Measurements from ENCODE around the gene DTX3. TPM values are rescaled to one million over a fixed set of nuclear protein-coding genes. Genes with fewer than 3 reads are reported as not detected.

Gene DTX3
- total and polyA plus RNA-seq, 7 donors, result 1.2 to 68.4 (median 42.9) TPM

- Histone ChIP-seq H3K27ac (peak overlapping the region; percentile 97 to 99 (median 98)), H3K9me3 (no peaks in the 10 kb centered on the region), H3K4me1 (peaks cover 0 to 38% (median 36%) of the 10 kb centered on the region in 4 donors), H3K4me3 (peak overlapping the region; percentile 69 to 90 (median 76)), H3K36me3 (peaks cover 4 to 44% (median 19%) of the 10 kb centered on the region in 4 donors), H3K27me3 (no peaks in the 10 kb centered on the region)
- intact Hi-C loops (cut with DNase I), result loop anchor here (5.0 kb wide), 1 partner anchor 58 kb away; the partner anchor contains the start of gene DCTN2
- TF ChIP-seq POLR2A (IDR thresholded peaks at IDR 0.05) (peak in 1 of 2 donors; percentile 16), CTCF (IDR thresholded peaks at IDR 0.05) (no peak), EP300 (IDR thresholded peaks at IDR 0.05) (no peak), POLR2AphosphoS5 (IDR thresholded peaks at IDR 0.05) (peak in 1 of 4 donors; percentile 33)
- peak; percentile 81 for DNase-seq
- WGBS, 2 donors, result 13 to 14% methylated on average over 25 of the region's 25 CpGs
Observed at GRCh38 chr12:57604992-57605810, 577 bp downstream of the DTX3 start.

- no peak for TF ChIP-seq CTCF (IDR thresholded peaks at IDR 0.05)
- no peak for TF ChIP-seq EP300 (IDR thresholded peaks at IDR 0.05)
- TF ChIP-seq POLR2AphosphoS5 (IDR thresholded peaks at IDR 0.05), result no peak
- TF ChIP-seq POLR2A (IDR thresholded peaks at IDR 0.05), result no peak
- H3K4me1 ChIP-seq, result peaks cover 0 to 43% (median 40%) of the 10 kb centered on the region in 4 donors
- H3K36me3 ChIP-seq, result peaks cover 0 to 38% (median 16%) of the 10 kb centered on the region in 4 donors
- intact Hi-C loops (cut with DNase I), result loop anchor here (5.0 kb wide), 1 partner anchor 59 kb away; the partner anchor contains the start of gene DCTN2
- no peaks in the 10 kb centered on the region for H3K27me3 ChIP-seq
- no peaks in the 10 kb centered on the region for H3K9me3 ChIP-seq
- peak overlapping the region in 3 of 4 donors; percentile 75 to 90 (median 78) for H3K4me3 ChIP-seq
- peak overlapping the region; percentile 97 to 99 (median 98) for H3K27ac ChIP-seq
- no peak for DNase-seq
- 81 to 84% methylated on average over 4 of the region's 4 CpGs for WGBS, 2 donors
Observed at GRCh38 chr12:57605811-57606311, 1.2 kb downstream of the DTX3 start.

GRCh38 chr12:57606399-57606798 is 1.8 kb downstream of the DTX3 start:
- WGBS, 2 donors, result 64 to 74% methylated on average over 2 of the region's 2 CpGs
- intact Hi-C loops (cut with DNase I), result loop anchor here (5.0 kb wide), 1 partner anchor 59 kb away; the partner anchor contains the start of gene DCTN2
- H3K4me3 ChIP-seq, result no peak overlapping the region
- DNase-seq, result no peak
- peak overlapping the region; percentile 97 to 99 (median 98) for H3K27ac ChIP-seq
- H3K4me1 ChIP-seq, result peaks cover 0 to 48% (median 41%) of the 10 kb centered on the region in 4 donors
- H3K9me3 ChIP-seq, result no peaks in the 10 kb centered on the region
- H3K36me3 ChIP-seq, result peaks cover 0 to 32% (median 15%) of the 10 kb centered on the region in 4 donors
- no peaks in the 10 kb centered on the region for H3K27me3 ChIP-seq
- no peak for TF ChIP-seq POLR2A (IDR thresholded peaks at IDR 0.05)

GRCh38 chr12:57606821-57607220 is 2.2 kb downstream of the DTX3 start:
- Histone ChIP-seq H3K4me3 (no peak overlapping the region), H3K27ac (peak overlapping the region; percentile 97 to 99 (median 98)), H3K36me3 (peaks cover 0 to 28% (median 15%) of the 10 kb centered on the region in 4 donors), H3K27me3 (no peaks in the 10 kb centered on the region), H3K4me1 (peaks cover 0 to 53% (median 42%) of the 10 kb centered on the region in 4 donors), H3K9me3 (no peaks in the 10 kb centered on the region)
- intact Hi-C loops (cut with DNase I), result loop anchor here (5.0 kb wide), 1 partner anchor 60 kb away; the partner anchor contains the start of gene DCTN2
- TF ChIP-seq POLR2A (IDR thresholded peaks at IDR 0.05) (no peak), EP300 (IDR thresholded peaks at IDR 0.05) (no peak), CTCF (IDR thresholded peaks at IDR 0.05) (no peak), POLR2AphosphoS5 (IDR thresholded peaks at IDR 0.05) (no peak)
- WGBS, 2 donors, result 95% methylated on average over 11 of the region's 11 CpGs
- DNase-seq, result no peak

Measured in sigmoid colon (tissue), 7 donors.